Large intestine (tissue), 3 donors: ENCODE data around the gene YIPF3. TPM values are rescaled to one million over a fixed set of nuclear protein-coding genes. Genes with fewer than 3 reads are reported as not detected.

Experiments used
- DNase-seq, 2 donors: peaks; one replicate each; pipeline versions ENCODE4 v3.0.0 to v3.0.0-alpha.2; 2013
- H3K27ac ChIP-seq: one replicate; pipeline ENCODE4 v1.5.1; 2013; ENCODE audit warnings: low read length
- H3K27me3 ChIP-seq: 2 replicates; pipeline ENCODE4 v1.6.1; 2013; ENCODE audit warnings: low read length; ENCODE audit not compliant: control insufficient read depth, insufficient read depth
- H3K36me3 ChIP-seq: 2 replicates; pipeline ENCODE4 v1.6.1; 2013; ENCODE audit warnings: low read length; ENCODE audit not compliant: control insufficient read depth, insufficient read depth
- H3K4me1 ChIP-seq: one replicate; pipeline ENCODE4 v1.6.1; 2013; ENCODE audit warnings: low read length; ENCODE audit not compliant: control insufficient read depth, insufficient read depth
- H3K4me3 ChIP-seq: one replicate; pipeline ENCODE4 v1.5.1; 2013; ENCODE audit warnings: low read length
- H3K9me3 ChIP-seq: one replicate; pipeline ENCODE4 v1.6.1; 2013; ENCODE audit warnings: mild to moderate bottlenecking, low read depth, low read length, moderate library complexity; ENCODE audit not compliant: control insufficient read depth
- WGBS: methylation state at CpG from one replicate; pipeline ENCODE4 v1.1.5; 2013; ENCODE audit warnings: low lambda C conversion rate; ENCODE audit not compliant: insufficient coverage; 5-methylcytosine and 5-hydroxymethylcytosine counted together
- polyA plus RNA-seq: library from polyadenylated mRNA; unstranded; fragments of 120-200 nt; gene quantifications from one replicate; pipeline ENCODE4 v1.2.1, GENCODE V29; 2013

YIPF3 gene
- polyA plus RNA-seq, 1 donor = 108 TPM

DNA sequence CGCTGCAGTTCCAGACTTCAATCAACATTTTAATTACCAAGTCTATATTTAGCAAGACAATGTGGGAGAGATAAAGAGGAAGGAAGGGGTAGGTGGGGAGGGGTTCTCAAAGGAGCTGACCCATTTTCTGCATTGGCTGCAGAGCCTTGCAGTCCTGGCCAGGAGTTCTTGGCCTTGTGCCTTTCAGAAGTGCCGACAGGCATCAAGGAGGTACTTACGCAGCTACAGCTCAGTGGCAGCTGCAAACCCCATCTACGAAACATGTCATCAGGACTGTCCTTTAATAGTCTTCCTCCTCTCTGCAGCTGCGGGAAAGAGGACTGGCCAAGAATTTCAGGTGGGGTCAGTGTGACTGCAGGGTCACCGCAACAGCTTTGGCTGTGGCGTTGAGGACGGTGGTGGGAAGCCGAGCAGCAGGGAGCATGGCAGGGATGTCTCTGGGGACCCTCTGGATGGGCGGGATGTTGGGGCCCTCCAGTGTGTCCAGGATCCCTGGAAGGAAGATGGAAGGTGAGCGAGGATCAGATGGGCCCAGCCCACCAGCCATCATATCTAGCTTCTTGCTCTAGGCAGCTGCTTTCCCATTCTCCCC, 4.8 kb downstream of the YIPF3 start:
- Histone ChIP-seq H3K27ac (no peak overlapping the region), H3K4me3 (no peak overlapping the region), H3K27me3 (peaks cover 20% of the 10 kb centered on the region), H3K4me1 (peaks cover 33% of the 10 kb centered on the region), H3K9me3 (no peaks in the 10 kb centered on the region), H3K36me3 (peaks cover 45% of the 10 kb centered on the region)
- WGBS = no CpG with 5 or more reads among the region's 11 CpGs
- no peak for DNase-seq

GRCh38 chr6:43510827-43511163, 5.9 kb downstream of the YIPF3 start:
- peaks cover 50% of the 10 kb centered on the region for H3K36me3 ChIP-seq
- peak; percentile 54 to 69 for DNase-seq
- WGBS = no CpG with 5 or more reads among the region's 10 CpGs

DNA sequence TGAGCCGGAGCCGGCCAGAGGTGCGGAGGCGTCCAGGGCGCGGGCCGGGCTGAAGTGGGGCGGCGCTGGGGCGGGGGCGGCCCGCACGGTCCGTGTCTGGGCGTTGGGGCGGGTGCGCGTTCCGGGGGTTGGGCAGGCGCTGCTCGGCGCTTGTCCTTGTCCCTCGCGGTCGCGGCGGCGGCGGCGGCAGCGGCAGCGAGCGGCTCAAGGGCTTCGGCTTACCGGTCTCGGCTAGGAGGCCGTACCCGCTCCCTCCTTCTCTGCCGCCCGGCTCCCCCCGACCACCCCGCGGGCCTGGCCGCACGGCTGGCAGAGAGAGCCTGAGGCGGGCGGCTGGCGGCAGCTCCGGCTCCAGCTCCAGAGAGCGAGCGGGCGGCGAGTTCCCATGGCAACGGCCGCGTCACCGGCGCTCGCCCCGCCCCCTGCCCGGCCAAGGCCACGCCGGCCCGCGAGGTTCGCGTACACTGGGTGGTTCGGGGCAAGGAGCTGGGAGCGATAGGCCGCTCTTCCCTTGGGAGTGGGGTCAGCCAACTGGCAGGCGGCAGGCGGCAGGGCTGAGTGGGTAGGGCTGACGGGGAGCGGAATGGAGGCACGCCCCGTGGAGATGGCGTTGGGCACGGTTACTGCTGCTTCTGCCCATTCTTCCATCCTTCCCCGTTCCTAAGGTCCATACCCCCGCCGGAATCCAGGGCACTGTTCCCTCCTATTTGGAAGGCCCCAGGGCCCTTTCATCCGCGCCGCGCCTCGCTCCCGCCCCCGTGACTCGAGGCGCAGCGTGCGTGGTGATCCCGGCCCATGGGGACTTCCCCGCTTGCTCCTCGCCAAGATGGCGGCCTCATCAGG, 6.5 kb downstream of the YIPF3 start, which contains the start of gene LRRC73:
TSS of gene LRRC73 (minus strand) at position 363 of the 843 bp plus-strand sequence. CDS start 561 bp downstream, outside the sequence.
- Histone ChIP-seq H3K4me1 (peaks cover 27% of the 10 kb centered on the region), H3K9me3 (no peaks in the 10 kb centered on the region), H3K4me3 (peak within 1 kb of the TSS; percentile 43), H3K27me3 (peaks cover 20% of the 10 kb centered on the region), H3K27ac (peak within 1 kb of the TSS; percentile 43), H3K36me3 (peaks cover 52% of the 10 kb centered on the region)
- WGBS = no CpG with 5 or more reads among the region's 96 CpGs
- peak; percentile 75 to 87 for DNase-seq

More at GRCh38 chr6:43510827-43511163, 5.9 kb downstream of the YIPF3 start:
- Histone ChIP-seq H3K27ac (peak overlapping the region; percentile 43), H3K4me1 (peaks cover 33% of the 10 kb centered on the region), H3K27me3 (peaks cover 20% of the 10 kb centered on the region), H3K9me3 (no peaks in the 10 kb centered on the region), H3K4me3 (peak overlapping the region; percentile 43)

- no peaks in the 10 kb centered on the region for H3K9me3 ChIP-seq
- peaks cover 26% of the 10 kb centered on the region for H3K4me1 ChIP-seq
- no peak for DNase-seq
- peaks cover 20% of the 10 kb centered on the region for H3K27me3 ChIP-seq
- no CpG with 5 or more reads among the region's 69 CpGs for WGBS
- H3K27ac ChIP-seq = no peak overlapping the region
- peaks cover 52% of the 10 kb centered on the region for H3K36me3 ChIP-seq
- H3K4me3 ChIP-seq = peak overlapping the region; percentile 19
Observed at GRCh38 chr6:43509142-43509983, 7.4 kb downstream of the YIPF3 start.

DNA sequence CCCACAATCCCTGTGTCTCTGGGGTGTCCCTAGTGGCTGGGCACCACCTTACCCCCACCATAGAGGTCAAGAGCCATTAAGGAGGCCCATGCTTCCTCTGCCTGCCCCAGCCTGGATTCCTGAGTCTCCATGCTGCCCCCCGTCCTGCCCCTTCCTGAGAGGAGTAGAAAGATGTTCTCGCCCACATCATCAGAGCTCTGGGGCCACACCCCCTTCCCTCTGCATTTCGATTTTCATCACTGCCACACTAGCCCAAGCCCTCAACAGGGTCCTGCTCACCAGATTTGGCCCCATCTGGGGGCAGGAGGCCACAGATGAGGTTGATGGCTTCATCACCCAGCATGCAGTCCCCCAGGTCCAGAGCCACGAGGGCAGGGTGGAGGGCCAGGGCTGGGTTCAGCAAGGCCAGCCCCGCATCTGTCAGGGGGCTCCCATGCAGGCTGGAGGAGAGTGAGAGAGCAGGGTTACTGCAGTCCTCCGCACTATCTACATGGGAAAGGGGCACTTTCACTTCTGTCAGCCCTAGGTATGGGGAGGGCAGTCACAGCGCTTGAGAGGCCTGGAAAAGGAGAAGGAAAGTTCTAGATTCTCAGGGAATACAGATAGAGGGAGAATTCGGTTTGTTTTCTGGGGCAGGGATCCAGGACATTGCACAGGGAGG, 8.1 kb downstream of the YIPF3 start:
- Histone ChIP-seq H3K27ac (no peak overlapping the region), H3K4me1 (peaks cover 26% of the 10 kb centered on the region), H3K9me3 (no peaks in the 10 kb centered on the region), H3K4me3 (no peak overlapping the region), H3K27me3 (peaks cover 20% of the 10 kb centered on the region), H3K36me3 (peaks cover 52% of the 10 kb centered on the region)
- 100% methylated on average over 1 of the region's 8 CpGs for WGBS
- no peak for DNase-seq

DNA sequence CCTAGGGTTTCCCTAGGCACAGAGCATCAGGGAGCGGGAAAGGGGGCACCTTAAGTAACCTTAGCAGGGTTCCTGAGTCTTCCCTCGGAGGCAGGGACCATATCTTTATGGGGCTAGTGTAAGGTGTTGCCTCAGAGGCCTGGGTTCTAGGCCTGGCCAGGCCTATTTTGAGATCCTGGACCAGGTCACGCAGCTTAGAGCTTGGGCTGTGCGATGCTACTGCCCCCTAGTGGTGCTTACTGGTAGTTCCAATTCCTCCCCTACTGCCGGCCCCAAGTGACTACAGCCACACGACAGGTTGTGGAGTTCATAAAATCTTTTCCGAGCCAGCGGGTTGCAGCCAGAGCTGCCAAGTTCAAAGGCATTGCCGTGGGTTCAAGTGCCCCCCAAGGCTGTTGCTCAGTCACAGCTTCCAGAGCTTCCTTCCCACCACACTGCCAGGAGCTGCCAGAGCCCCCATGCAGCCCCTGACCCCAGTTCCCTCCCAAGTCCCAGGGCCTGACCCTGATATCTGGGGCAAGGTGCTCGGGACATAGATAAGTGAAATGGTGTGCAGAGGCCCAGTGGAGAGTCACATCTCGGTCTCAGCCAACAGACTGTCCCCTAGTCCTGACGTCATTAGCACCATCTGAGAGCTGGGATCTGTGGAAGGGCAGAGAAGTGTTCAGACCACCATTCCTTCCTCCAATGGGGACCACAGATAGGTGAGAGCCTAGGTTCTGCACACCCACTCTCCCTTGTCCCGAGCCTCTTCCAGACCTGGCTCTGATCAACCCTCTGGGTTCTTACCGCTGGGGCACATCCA, 9.9 kb downstream of the YIPF3 start:
- Histone ChIP-seq H3K36me3 (peaks cover 51% of the 10 kb centered on the region), H3K4me1 (peaks cover 26% of the 10 kb centered on the region), H3K27ac (no peak overlapping the region), H3K27me3 (peaks cover 20% of the 10 kb centered on the region), H3K4me3 (no peak overlapping the region), H3K9me3 (no peaks in the 10 kb centered on the region)
- peak; percentile 76 to 83 for DNase-seq
- whole genome bisulfite sequencing = no CpG with 5 or more reads among the region's 14 CpGs

DNA sequence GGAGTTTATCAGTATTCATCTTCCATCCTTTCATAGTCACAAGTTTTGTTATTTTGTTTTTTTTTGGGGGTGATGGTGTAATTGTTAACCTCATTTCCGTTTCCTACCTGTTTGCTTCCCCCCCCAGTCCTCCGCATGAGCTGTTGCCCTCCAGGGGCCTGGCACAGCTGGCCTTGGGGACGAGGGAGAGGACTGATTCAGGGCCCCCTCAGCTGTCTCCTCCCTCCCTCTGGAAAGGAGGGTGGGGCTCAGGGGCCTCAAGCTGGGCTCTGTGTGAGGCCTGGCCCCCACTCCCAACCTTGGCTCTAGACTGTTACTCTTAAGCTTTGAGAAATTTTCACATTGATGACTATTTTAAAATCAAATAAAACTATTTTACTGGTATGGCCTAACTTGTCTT, 10.6 kb downstream of the YIPF3 start:
- peaks cover 48% of the 10 kb centered on the region for H3K36me3 ChIP-seq
- peaks cover 25% of the 10 kb centered on the region for H3K4me1 ChIP-seq
- no CpG with 5 or more reads among the region's 3 CpGs for WGBS
- no peaks in the 10 kb centered on the region for H3K9me3 ChIP-seq
- no peak overlapping the region for H3K27ac ChIP-seq
- no peak overlapping the region for H3K4me3 ChIP-seq
- no peak for DNase-seq
- peaks cover 20% of the 10 kb centered on the region for H3K27me3 ChIP-seq

DNA sequence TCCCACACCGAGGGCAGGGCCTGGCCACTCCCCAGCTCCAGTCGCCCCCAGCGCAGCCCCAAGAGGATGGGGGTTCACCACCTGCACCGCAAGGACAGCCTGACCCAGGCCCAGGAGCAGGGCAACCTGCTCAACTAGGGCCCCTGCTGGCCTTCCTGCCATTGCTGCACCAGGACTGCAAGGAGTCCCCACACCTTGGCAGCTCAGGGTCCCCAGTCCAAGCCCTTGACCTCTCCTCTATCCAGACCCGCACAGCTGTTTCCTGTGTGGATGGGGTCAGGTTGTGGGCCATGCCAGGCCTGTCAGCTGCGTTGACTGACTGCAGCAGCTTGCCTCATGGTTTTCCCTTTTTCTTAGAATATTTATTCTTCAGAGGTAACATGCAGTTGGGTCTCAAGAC, 11.0 kb downstream of the YIPF3 start:
- Histone ChIP-seq H3K27me3 (peaks cover 20% of the 10 kb centered on the region), H3K27ac (no peak overlapping the region), H3K9me3 (no peaks in the 10 kb centered on the region), H3K4me3 (no peak overlapping the region), H3K36me3 (peaks cover 50% of the 10 kb centered on the region), H3K4me1 (peaks cover 21% of the 10 kb centered on the region)
- DNase-seq = no peak
- WGBS = no CpG with 5 or more reads among the region's 6 CpGs

DNA sequence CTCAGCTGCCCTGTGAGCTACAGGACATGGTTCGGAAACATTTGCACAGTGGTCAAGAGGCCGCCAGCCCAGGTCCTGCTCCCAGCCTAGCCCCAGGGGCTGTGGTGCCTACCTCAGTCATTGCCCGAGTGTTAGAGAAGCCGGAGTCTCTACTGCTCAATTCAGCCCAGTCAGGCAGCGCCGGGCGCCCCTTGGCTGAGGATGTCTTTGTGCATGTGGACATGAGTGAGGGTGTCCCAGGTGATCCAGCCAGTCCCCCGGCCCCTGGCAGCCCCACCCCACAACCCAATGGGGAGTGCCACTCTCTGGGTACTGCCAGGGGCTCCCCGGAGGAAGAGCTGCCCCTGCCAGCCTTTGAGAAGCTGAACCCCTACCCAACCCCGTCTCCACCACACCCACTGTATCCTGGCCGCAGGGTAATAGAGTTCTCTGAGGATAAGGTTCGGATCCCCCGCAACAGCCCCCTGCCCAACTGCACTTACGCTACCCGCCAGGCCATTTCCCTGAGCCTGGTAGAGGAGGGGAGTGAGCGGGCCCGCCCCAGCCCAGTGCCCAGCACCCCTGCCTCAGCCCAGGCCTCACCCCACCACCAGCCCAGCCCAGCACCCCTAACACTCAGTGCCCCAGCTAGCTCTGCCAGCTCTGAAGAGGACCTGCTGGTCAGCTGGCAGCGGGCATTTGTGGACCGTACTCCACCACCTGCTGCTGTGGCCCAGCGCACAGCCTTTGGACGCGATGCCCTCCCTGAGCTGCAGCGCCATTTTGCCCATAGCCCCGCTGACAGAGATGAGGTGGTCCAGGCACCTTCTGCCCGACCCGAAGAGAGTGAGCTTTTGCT, 11.8 kb downstream of the YIPF3 start:
- H3K27me3 ChIP-seq = peaks cover 20% of the 10 kb centered on the region
- no CpG with 5 or more reads among the region's 26 CpGs for WGBS
- no peaks in the 10 kb centered on the region for H3K9me3 ChIP-seq
- no peak overlapping the region for H3K27ac ChIP-seq
- H3K4me1 ChIP-seq = peaks cover 17% of the 10 kb centered on the region
- H3K4me3 ChIP-seq = no peak overlapping the region
- peaks cover 57% of the 10 kb centered on the region for H3K36me3 ChIP-seq
- DNase-seq = no peak
